Activated naive CD8-positive, alpha-beta T cell treated with anti-CD3 and anti-CD28 coated beads, Interleukin-2, amount 10 ng/mL, durations not matched to agents 7 days and 5 days (primary cell): Measurements from ENCODE around the gene PSME1. TPM values are rescaled to one million over a fixed set of nuclear protein-coding genes. Genes with fewer than 3 reads are reported as not detected.

ENCODE experiments used
- ATAC-seq: fragments of 150-1000 bp; cut with Tn5 transposase; one replicate; pipeline ENCODE4 v1.10.0; 2021; ENCODE audit warnings: low read depth, moderate library complexity
- POLR2A ChIA-PET: fragments of 350-600 bp; sonication (Branson Sonifier 250); formaldehyde crosslinking; loops from one replicate; lab custom pipeline; 2021; ENCODE audit warnings: antibody characterized with exemption; lab: Charles Lee
- DNase-seq: peaks from one replicate; pipeline ENCODE4 v3.0.0; 2021
- H3K27ac Mint-ChIP-seq: one replicate; pipeline ENCODE4 v1.8.0; 2022; ENCODE audit warnings: mild to moderate bottlenecking, mixed read lengths
- H3K27me3 Mint-ChIP-seq: one replicate; pipeline ENCODE4 v1.8.0; 2022; ENCODE audit warnings: mild to moderate bottlenecking, moderate library complexity, mixed read lengths
- H3K36me3 Mint-ChIP-seq: one replicate; pipeline ENCODE4 v1.8.0; 2021; ENCODE audit warnings: mild to moderate bottlenecking, mixed read lengths
- H3K4me1 Mint-ChIP-seq: one replicate; pipeline ENCODE4 v1.8.0; 2021; ENCODE audit warnings: mixed read lengths
- H3K4me3 Mint-ChIP-seq: one replicate; pipeline ENCODE4 v1.8.0; 2022; ENCODE audit warnings: mild to moderate bottlenecking, moderate library complexity, mixed read lengths
- H3K9me3 Mint-ChIP-seq: one replicate; pipeline ENCODE4 v1.8.0; 2021; ENCODE audit warnings: mixed read lengths
- total RNA-seq, 2 experiments: library from RNA; stranded (reverse); gene quantifications; one replicate each; pipeline ENCODE4 v1.2.3, GENCODE V29; 2021

Gene PSME1
- total RNA-seq, 2 experiments from 2014 or later = 430 to 443 TPM

DNA sequence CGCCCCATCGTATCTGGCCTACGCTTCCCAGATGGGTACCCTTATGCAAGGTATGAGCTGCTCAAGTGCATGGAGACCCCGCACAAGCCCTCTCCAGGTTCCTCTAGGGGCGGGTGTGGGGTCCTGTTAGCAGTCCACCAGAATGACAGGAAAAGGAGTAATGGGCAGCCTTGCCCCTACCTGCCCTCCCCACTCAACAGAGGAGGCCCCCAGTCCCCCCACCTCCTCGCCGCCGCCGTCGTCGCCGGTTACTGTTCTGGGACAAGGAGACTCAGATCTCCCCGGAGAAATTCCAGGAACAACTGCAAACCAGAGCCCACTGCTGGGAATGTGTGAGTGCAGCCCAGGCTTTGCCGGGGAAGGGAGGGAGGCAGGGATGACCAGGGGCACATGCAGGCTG, 41.9 kb downstream of the PSME1 start:
- Mint-ChIP-seq H3K36me3 (peaks cover 18% of the 10 kb centered on the region), H3K27ac (no peak overlapping the region), H3K4me1 (peaks cover 2% of the 10 kb centered on the region), H3K27me3 (no peaks in the 10 kb centered on the region), H3K4me3 (no peak overlapping the region), H3K9me3 (no peaks in the 10 kb centered on the region)
- DNase-seq (no peak), ATAC-seq (no peak)
- POLR2A ChIA-PET = interaction anchor here (3.2 kb wide), 1 partner anchor 10 kb away, joined by 14 read pairs; the partner anchor contains the start of gene IPO4

DNA sequence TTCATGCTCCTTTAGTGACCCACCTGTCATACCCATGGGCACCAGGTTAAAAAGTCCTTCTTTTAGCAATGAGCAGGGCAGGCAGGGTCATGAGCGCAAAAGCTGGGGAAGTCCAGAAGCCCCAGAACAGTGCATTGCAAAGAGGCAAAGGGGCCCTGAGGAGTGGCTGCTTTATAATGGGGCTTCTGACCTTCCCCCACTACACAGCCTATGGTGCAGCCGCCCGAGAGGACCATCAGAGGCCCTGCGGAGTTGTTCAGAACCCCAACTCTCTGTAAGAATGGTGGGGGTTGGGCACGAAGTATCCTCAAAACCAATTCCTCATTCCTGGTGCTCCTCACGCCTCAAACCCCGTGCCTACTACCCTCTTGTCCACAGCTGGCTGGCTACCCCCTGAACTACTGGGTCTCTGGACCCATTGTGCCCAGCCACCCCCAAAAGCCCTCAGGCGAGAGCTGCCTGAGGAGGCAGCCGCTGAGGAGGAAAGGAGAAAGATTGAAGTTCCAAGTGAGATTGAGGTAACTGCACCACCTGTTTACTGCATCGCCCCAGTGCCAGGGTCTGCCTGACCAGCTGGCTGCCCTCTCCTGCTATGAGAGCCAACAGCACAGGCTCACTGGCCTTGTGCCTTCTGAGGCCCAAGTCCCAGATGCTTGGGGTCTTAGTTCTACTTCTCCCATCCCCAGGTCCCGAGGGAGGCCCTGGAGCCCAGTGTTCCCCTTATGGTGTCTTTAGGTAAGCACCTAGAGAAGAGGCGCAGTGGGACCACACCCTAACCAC, 42.6 kb downstream of the PSME1 start:
- no peak overlapping the region for H3K27ac Mint-ChIP-seq

DNA sequence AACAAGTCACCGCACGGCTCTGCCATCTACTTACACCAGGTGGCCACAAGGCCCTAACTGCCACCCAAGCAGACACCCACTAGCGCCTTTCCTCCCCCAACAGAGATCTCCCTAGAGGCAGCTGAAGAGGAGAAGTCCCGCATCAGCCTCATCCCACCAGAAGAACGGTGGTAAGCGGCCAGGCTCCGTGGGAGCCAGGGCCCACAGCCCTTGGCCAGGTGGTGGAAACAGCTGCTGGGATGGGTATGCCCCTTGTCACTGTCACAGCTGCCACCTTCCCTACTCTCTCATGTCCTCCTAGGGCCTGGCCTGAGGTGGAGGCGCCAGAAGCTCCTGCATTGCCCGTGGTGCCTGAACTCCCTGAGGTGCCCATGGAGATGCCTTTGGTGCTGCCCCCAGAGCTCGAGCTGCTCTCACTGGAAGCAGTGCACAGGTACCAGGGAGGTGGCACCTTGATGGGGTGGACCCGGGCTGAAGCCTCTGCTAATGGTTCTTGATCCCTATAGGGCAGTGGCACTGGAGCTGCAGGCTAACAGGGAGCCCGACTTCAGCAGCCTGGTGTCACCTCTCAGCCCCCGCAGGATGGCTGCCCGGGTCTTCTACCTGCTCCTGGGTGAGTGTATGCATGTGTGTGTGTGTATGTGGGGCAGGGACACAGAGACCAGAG, 43.4 kb downstream of the PSME1 start:
- peak overlapping the region; percentile 48 for H3K27ac Mint-ChIP-seq
- POLR2A ChIA-PET = interaction anchor here (0.7 to 4.0 kb wide), 8 partner anchors 9 to 546 kb away, joined by 3 to 29 read pairs (median 8); partner anchors contain the start of genes IPO4, IRF9, PSME2 and REC8

More for the DNA sequence above, 42.6 kb downstream of the PSME1 start:
- Mint-ChIP-seq H3K27me3 (no peaks in the 10 kb centered on the region), H3K9me3 (no peaks in the 10 kb centered on the region), H3K36me3 (peaks cover 15% of the 10 kb centered on the region), H3K4me3 (no peak overlapping the region), H3K4me1 (peaks cover 2% of the 10 kb centered on the region)
- ATAC-seq (no peak), DNase-seq (no peak)
- POLR2A ChIA-PET = interaction anchor here (0.7 to 4.0 kb wide), 8 partner anchors 8 to 545 kb away, joined by 3 to 29 read pairs (median 10); partner anchors contain the start of genes IPO4, IRF9, PSME2 and REC8

DNA sequence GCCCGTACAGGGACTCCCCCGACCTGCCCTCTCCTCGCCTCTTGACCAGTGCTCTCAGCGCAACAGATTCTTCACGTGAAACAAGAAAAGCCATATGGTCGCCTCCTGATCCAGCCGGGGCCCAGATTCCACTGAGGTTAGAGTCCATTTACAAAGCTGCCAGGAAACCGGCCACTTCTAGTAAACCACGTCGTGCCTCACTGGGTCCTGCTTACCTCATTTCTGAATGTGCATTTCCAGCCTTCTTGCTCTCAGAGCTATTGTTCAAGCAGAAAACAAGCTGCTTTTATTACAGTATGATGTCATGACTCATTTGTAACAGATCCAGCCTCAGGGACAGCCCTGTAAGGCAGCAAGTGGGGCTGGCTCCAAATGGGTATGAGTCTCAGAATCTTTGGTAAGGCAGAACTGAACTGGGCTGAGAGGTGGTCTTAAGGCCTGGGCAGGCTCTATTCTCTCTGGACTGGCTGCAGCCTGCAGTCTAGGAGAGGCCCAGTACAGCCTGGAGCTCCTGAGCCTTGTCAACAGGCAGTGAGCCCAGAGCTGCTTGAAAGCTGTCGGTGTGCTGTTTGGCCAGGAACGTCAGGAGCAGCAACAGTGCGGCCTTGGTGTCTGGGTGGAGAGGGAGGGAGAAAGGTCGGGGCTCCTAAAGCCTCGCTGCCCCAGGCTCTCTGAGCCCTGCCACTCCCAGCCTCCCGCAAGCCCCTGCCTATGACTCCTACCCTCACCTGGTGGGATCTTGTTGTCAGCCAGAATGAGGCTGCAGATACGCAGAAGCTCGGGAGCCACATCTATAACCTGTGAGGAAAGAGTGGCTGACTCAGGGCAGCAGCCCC, 44.2 kb downstream of the PSME1 start:
- Mint-ChIP-seq H3K27ac (peak overlapping the region; percentile 25), H3K4me3 (no peak overlapping the region), H3K4me1 (peaks cover under 1% of the 10 kb centered on the region), H3K36me3 (peaks cover 12% of the 10 kb centered on the region), H3K9me3 (no peaks in the 10 kb centered on the region), H3K27me3 (no peaks in the 10 kb centered on the region)
- ATAC-seq = no peak
- POLR2A ChIA-PET = interaction anchor here (1.0 to 4.0 kb wide), 10 partner anchors 7 to 67 kb away, joined by 3 to 29 read pairs (median 6); partner anchors contain the start of genes IPO4, IRF9, PSME2 and REC8
- DNase-seq = no peak

More for the DNA sequence above, 43.4 kb downstream of the PSME1 start:
- peaks cover 15% of the 10 kb centered on the region for H3K36me3 Mint-ChIP-seq
- ATAC-seq (no peak), DNase-seq (no peak)
- no peaks in the 10 kb centered on the region for H3K27me3 Mint-ChIP-seq
- no peak overlapping the region for H3K4me3 Mint-ChIP-seq
- no peaks in the 10 kb centered on the region for H3K9me3 Mint-ChIP-seq
- H3K4me1 Mint-ChIP-seq = peaks cover 2% of the 10 kb centered on the region

DNA sequence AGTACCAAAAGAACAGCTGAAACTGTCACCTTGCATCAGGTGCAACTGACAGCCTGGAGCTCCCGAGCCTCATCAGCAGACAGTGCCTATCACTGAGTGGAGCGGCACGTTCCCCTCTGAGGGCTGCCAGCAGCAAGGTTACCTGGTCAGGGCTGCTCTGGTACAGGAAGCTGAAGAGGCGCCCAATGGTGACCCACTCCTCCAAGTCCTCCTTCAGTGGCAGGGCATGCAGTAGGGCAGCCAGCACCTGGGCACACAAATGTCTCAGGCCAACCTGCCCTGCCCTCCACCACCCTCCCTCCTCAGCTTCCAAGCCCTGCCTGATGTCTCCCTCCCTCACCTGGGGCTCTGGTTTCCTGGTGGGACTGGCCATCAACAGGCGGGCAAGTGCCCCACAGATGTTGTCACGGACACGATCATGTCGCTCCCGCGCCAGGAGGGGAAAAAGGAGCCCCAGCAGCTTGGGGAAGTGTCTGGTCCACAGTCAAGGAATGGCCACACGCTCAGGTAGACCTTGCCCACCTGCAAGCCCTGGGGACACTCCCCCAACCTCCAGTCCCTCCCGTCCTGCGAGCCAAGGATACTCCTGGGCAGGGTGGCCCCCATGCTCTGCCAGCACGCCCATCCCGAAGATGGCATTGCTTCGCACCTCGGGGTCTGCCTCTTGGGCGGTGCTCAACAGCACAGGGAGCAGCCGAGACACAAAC, 45.5 kb downstream of the PSME1 start:
- POLR2A ChIA-PET = interaction anchor here (0.9 to 4.0 kb wide), 8 partner anchors 9 to 65 kb away, joined by 3 to 29 read pairs (median 5); partner anchors contain the start of genes IRF9, PSME1, REC8 and TM9SF1
- H3K9me3 Mint-ChIP-seq = no peaks in the 10 kb centered on the region
- DNase-seq = no peak
- H3K27ac Mint-ChIP-seq = no peak overlapping the region
- peaks cover 14% of the 10 kb centered on the region for H3K36me3 Mint-ChIP-seq
- H3K4me3 Mint-ChIP-seq = no peak overlapping the region
- H3K27me3 Mint-ChIP-seq = no peaks in the 10 kb centered on the region
- ATAC-seq = no peak
- H3K4me1 Mint-ChIP-seq = no peaks in the 10 kb centered on the region

DNA sequence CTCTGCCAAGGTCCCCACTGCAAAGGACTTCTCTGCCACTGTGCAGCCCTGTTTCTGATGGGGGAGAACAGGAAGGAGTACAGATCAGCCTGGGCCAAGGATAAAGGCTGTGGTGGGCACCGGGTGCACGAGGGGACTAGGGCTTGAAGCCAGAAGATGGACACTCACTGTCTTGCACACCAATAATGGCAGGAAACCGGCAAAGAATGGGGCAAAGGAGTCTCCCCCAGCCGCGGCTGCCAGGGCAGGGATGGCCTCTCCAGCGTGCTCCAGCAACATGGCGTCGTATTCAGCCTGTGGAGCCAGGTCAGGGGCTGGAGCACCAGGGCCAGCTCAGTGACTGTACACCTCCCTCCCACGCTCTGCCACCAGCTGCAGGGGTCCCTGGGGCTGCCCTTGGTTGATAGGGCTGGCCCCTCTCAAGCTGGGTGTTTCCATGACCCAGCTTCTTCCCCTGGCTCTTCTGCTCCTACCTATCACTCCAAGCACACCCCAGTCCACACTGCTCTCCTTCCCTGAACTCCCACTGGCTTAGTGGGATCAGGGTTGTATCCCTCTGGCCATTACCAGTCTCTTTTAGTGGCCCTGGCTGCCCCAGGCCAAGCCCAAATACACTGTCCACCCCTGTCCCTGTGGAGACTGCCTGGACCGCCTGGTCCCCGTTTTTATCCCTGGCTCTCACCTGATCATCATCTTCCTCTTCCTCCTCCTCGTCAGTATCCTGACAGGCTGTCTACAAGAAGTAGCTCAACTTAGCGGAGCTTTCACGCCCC, 46.3 kb downstream of the PSME1 start:
- no peaks in the 10 kb centered on the region for H3K27me3 Mint-ChIP-seq
- POLR2A ChIA-PET = interaction anchor here (0.9 to 4.0 kb wide), 4 partner anchors 9 to 64 kb away, joined by 3 to 29 read pairs (median 6); partner anchors contain the start of gene REC8
- ATAC-seq = no peak
- H3K27ac Mint-ChIP-seq = peak overlapping the region; percentile 54
- no peak for DNase-seq
- no peaks in the 10 kb centered on the region for H3K9me3 Mint-ChIP-seq
- no peak overlapping the region for H3K4me3 Mint-ChIP-seq
- peaks cover 4% of the 10 kb centered on the region for H3K4me1 Mint-ChIP-seq
- peaks cover 12% of the 10 kb centered on the region for H3K36me3 Mint-ChIP-seq

DNA sequence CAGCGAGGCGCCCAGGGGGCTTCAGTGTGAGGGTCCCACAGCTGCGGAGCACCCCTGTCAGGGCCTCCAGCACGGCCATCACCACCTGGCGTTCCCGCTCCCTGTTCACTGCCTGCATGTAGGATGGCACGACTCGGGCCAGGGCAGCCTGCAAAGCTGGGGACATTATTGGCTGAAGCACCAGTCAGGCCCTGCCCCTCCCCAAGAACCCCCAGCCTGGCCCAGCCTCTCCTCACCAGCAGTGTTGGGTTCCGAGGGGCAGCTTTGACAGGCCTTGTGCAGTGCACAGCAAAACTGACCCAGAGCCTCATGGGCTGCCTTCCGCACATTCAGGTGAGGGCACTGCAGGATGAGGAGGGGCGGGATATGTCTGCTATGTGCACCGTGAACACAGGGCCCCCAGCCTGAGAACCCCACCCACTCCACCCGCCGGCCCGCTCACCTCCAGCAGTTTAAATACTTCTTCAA, 47.1 kb downstream of the PSME1 start:
- Mint-ChIP-seq H3K4me1 (peaks cover 10% of the 10 kb centered on the region), H3K36me3 (peaks cover 12% of the 10 kb centered on the region), H3K27me3 (no peaks in the 10 kb centered on the region), H3K27ac (no peak overlapping the region), H3K4me3 (no peak overlapping the region), H3K9me3 (no peaks in the 10 kb centered on the region)
- POLR2A ChIA-PET = interaction anchor here (0.9 to 2.0 kb wide), 3 partner anchors 10 to 22 kb away, joined by 3 to 8 read pairs (median 7); partner anchors contain the start of gene IRF9
- no peak for DNase-seq
- ATAC-seq = no peak

DNA sequence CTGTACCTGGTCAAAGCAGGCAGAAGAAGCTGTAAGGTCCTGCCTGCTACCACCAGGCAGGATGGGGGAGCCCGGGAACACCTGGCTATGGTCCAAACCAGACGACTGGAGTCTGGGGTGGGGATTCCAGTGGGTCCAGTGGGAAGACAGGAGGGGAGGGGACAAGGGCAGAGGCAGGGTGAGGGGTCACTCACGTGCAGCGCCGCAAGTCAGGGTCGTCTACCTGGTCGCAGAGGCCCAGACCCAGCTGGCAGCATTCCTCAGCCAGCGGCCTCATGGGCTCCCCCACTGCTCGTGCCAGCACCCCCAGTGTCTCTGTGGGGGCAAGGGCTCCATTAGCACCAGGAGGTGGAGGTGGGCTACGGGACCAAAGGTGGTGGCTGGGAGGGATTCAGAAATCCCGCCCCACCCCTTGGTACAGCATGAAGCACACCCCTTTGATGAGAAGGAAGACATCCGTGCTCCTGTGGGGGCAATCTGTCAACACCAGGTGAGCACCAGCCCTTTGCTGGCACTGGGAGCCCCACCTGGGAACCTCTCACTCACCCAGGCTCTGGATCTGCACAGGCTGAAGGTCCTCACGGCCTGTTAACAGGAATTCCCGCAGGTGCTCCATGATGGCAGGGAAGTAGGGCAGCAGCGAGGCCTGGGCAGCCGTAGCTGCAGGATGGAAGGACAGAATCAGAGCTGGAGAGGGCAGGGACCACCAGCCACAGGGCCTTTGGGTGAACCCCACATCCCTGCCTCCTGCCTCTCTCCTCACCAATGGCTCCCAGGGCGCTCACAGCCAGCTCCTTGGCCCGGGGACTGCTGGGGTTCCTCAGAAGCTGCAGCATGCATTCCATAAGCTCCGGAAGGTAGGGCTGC, 48.3 kb downstream of the PSME1 start:
- Mint-ChIP-seq H3K27ac (no peak overlapping the region), H3K4me1 (peaks cover 14% of the 10 kb centered on the region), H3K27me3 (no peaks in the 10 kb centered on the region), H3K36me3 (peaks cover 11% of the 10 kb centered on the region), H3K4me3 (no peak overlapping the region), H3K9me3 (no peaks in the 10 kb centered on the region)
- DNase-seq (no peak), ATAC-seq (no peak)
- POLR2A ChIA-PET = interaction anchor here (0.6 to 2.0 kb wide), 10 partner anchors 9 to 132 kb away, joined by 3 to 8 read pairs (median 5); partner anchors contain the start of genes CHMP4A, DCAF11, IRF9 and NRL

DNA sequence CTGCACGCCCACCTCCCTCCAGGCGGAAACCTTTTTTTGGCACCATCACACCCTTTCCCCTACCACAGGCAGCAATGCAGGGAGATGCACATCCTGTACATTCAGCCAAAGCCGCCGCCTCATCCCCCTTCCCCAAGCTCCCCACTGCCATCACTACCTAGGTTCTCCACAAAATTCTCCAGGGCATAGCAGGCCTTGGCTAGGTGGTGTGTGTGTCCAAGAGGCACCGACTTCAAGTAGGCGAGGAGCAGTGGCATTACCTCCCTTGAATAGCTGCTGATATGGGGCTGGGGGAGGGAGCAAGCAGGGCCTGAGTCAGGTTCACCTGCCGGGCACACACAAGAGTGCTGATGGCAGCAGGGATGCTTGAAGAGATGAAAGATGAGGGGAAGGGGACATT, 49.0 kb downstream of the PSME1 start:
- Mint-ChIP-seq H3K27me3 (no peaks in the 10 kb centered on the region), H3K36me3 (peaks cover 13% of the 10 kb centered on the region), H3K4me1 (peaks cover 18% of the 10 kb centered on the region), H3K9me3 (no peaks in the 10 kb centered on the region), H3K4me3 (no peak overlapping the region), H3K27ac (no peak overlapping the region)
- DNase-seq = no peak
- no peak for ATAC-seq
- POLR2A ChIA-PET = interaction anchor here (0.9 to 5.2 kb wide), 6 partner anchors 10 to 70 kb away, joined by 3 to 37 read pairs (median 7); partner anchors contain the start of genes CHMP4A, DCAF11, IRF9 and NRL

DNA sequence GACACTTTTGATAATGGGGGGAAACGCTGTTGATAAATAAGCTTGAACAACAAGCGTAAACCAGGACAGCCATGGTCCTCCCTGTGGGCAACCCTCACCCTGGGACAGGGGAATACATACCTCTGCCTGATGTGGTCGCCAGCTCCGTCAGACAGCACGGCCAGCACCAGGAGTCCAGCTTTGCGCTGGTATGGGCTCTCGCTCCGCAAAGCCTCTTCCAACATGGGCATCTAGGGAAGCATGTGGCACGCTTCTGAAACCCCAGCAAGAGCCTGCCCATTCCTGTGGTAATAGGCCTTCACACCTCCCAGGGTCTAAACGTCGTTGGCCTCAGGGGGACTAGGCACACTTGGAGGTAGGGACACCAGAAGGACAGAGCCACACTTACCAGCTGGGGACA, 49.7 kb downstream of the PSME1 start:
- peaks cover 19% of the 10 kb centered on the region for H3K4me1 Mint-ChIP-seq
- peaks cover 14% of the 10 kb centered on the region for H3K36me3 Mint-ChIP-seq
- H3K27ac Mint-ChIP-seq = no peak overlapping the region
- POLR2A ChIA-PET = interaction anchor here (0.9 to 5.2 kb wide), 6 partner anchors 10 to 71 kb away, joined by 3 to 37 read pairs (median 7); partner anchors contain the start of genes CHMP4A, DCAF11, IRF9 and NRL
- DNase-seq = no peak
- no peaks in the 10 kb centered on the region for H3K9me3 Mint-ChIP-seq
- no peak overlapping the region for H3K4me3 Mint-ChIP-seq
- no peak for ATAC-seq
- no peaks in the 10 kb centered on the region for H3K27me3 Mint-ChIP-seq
